ENCODE results near the gene PRKG1.
"Not testable (repeated sequence)": the region's sequence is repeated elsewhere in the genome, so short reads cannot be mapped to it uniquely, and the experiment has no call there.

Gene PRKG1

GRCh38 chr10:51231754-51232153 is 157.5 kb downstream of the PRKG1 start:
- DNase-seq, result no peak

GRCh38 chr10:51233337-51234100 is 159.2 kb downstream of the PRKG1 start:
- no peak for DNase-seq

GRCh38 chr10:51235865-51236264 is 161.6 kb downstream of the PRKG1 start:
- no peak for DNase-seq

- no peak for DNase-seq
These were observed 164.7 kb downstream of the PRKG1 start for GRCh38 chr10:51239006-51239405.

GRCh38 chr10:51241461-51241860 is 167.2 kb downstream of the PRKG1 start:
- DNase-seq, result no peak

GRCh38 chr10:51242393-51242792 is 168.1 kb downstream of the PRKG1 start:
- DNase-seq, result no peak

GRCh38 chr10:51244309-51244708 is 170.0 kb downstream of the PRKG1 start:
- DNase-seq, result no peak

- DNase-seq, result no peak
These were observed 170.6 kb downstream of the PRKG1 start for GRCh38 chr10:51244748-51245490.

- DNase-seq, result no peak
These were observed 171.9 kb downstream of the PRKG1 start for GRCh38 chr10:51246156-51246555.

- no peak for DNase-seq
These were observed 176.1 kb downstream of the PRKG1 start for GRCh38 chr10:51250278-51250920.

- no peak for DNase-seq
These were observed 176.8 kb downstream of the PRKG1 start for GRCh38 chr10:51251110-51251509.

- no peak for DNase-seq
These were observed 181.1 kb downstream of the PRKG1 start for GRCh38 chr10:51255381-51255780.

GRCh38 chr10:51257511-51258248 is 183.4 kb downstream of the PRKG1 start:
- DNase-seq, result no peak

GRCh38 chr10:51260376-51260775 is 186.1 kb downstream of the PRKG1 start:
- no peak for DNase-seq

GRCh38 chr10:51266496-51266895 is 192.2 kb downstream of the PRKG1 start:
- DNase-seq, result no peak

- not testable (repeated sequence) for DNase-seq
These were observed 193.8 kb downstream of the PRKG1 start for GRCh38 chr10:51267980-51268570.

GRCh38 chr10:51269821-51270220 is 195.5 kb downstream of the PRKG1 start:
- no peak for DNase-seq

- no peak for DNase-seq
These were observed 196.7 kb downstream of the PRKG1 start for GRCh38 chr10:51270936-51271530.

- DNase-seq, result not testable (repeated sequence)
These were observed 197.8 kb downstream of the PRKG1 start for GRCh38 chr10:51272099-51272498.

GRCh38 chr10:51272555-51272954 is 198.3 kb downstream of the PRKG1 start:
- DNase-seq, result no peak

- no peak for DNase-seq
These were observed 199.3 kb downstream of the PRKG1 start for GRCh38 chr10:51273574-51273973.

- not testable (repeated sequence) for DNase-seq
These were observed 201.8 kb downstream of the PRKG1 start for GRCh38 chr10:51276097-51276496.
